ENCODE data around the gene CYP1B1.
A peak's percentile ranks its signal among the peaks of the same experiment; 100 is the strongest.
"Not testable (repeated sequence)": the region's sequence is repeated elsewhere in the genome, so short reads cannot be mapped to it uniquely, and the experiment has no call there.

The CYP1B1 gene

GRCh38 chr2:38075507-38076151 lies at the start of gene CYP1B1:
CYP1B1 (minus strand) TSS chr2:38076151; CDS start chr2:38075388, 763 bp downstream.
- H3K4me3 ChIP-seq, result peak within 1 kb of the TSS; percentile 32 to 53 (median 41)
- H3K27ac ChIP-seq, result peak within 1 kb of the TSS in 19 of 21 experiments; percentile 38 to 90 (median 77)

- no peak overlapping the region for H3K4me3 ChIP-seq
- H3K27ac ChIP-seq, result no peak overlapping the region
Observed at GRCh38 chr2:38125007-38125406, 49.1 kb upstream of the CYP1B1 start.

DNA sequence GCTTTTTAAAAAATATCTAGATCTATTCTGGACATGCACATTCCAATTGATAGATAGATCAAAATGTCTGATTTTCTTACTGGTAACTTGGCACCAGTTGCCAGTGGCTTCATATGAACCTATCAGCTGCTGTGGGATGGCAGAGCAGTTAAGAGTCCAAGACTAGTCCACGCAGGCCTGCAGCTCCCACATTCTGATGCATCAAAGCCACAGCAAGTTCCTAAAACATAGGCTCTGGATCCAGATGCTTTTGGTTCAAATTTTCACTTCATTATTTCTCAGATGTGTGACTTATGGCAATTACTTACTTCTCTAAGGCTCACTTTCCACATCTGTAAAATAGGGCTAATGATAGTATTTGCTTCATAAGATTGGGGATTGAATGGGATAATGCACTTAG lies 48.0 kb upstream of the CYP1B1 start:
- H3K4me3 ChIP-seq, result no peak overlapping the region
- no peak overlapping the region for H3K27ac ChIP-seq

GRCh38 chr2:38122344-38122743 lies 46.4 kb upstream of the CYP1B1 start:
- no peak overlapping the region for H3K4me3 ChIP-seq
- peak overlapping the region in 2 of 21 experiments; percentile 22 to 35 for H3K27ac ChIP-seq

DNA sequence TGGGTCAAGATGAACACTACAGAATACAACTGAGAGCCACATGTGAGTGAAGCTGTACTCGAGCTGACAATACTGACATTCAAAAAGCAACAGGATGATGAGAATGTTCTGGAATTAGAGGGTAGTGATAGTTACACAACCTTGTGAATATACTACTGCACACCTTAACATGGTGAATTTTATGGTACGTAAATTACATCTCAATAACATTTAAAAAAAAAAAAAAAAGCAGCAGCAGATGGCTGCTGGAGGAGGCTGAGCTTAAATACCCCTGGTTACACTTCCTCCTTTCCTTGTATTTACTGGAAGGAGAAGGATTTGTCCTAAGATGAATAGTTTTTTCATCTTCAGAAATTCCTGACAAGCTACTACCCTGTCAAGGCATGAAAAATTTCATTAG lies 45.5 kb upstream of the CYP1B1 start:
- H3K4me3 ChIP-seq, result no peak overlapping the region

GRCh38 chr2:38120829-38121228 lies 44.9 kb upstream of the CYP1B1 start:
- no peak overlapping the region for H3K4me3 ChIP-seq
- peak overlapping the region in 1 of 21 experiments; percentile 25 for H3K27ac ChIP-seq

More for the DNA sequence above, 45.5 kb upstream of the CYP1B1 start:
- H3K27ac ChIP-seq, result peak overlapping the region in 2 of 21 experiments; percentile 12 to 25

DNA sequence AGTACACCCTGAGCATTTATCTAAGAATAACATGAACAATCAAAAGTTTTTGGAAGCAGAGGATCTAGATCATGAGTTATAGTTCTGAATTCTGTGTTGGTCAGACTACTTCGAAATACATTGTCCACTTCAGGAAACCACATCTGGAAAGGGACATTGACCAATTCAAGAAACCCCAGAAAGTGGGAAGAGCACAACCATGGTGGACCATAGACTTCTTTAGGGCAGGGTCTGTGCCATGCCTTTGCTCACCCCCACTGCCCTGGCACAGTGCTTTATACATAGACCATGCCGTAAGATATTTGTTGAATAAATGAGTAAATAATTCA lies 44.3 kb upstream of the CYP1B1 start:
- Histone ChIP-seq H3K27ac (no peak overlapping the region), H3K4me3 (no peak overlapping the region)

GRCh38 chr2:38116762-38117161 lies 40.8 kb upstream of the CYP1B1 start:
- Histone ChIP-seq H3K27ac (peak overlapping the region in 9 of 21 experiments; percentile 13 to 62 (median 33)), H3K4me3 (no peak overlapping the region)

- H3K4me3 ChIP-seq, result no peak overlapping the region
- peak overlapping the region in 8 of 21 experiments; percentile 9 to 52 (median 23) for H3K27ac ChIP-seq
Observed at GRCh38 chr2:38115216-38116032, 39.5 kb upstream of the CYP1B1 start.

DNA sequence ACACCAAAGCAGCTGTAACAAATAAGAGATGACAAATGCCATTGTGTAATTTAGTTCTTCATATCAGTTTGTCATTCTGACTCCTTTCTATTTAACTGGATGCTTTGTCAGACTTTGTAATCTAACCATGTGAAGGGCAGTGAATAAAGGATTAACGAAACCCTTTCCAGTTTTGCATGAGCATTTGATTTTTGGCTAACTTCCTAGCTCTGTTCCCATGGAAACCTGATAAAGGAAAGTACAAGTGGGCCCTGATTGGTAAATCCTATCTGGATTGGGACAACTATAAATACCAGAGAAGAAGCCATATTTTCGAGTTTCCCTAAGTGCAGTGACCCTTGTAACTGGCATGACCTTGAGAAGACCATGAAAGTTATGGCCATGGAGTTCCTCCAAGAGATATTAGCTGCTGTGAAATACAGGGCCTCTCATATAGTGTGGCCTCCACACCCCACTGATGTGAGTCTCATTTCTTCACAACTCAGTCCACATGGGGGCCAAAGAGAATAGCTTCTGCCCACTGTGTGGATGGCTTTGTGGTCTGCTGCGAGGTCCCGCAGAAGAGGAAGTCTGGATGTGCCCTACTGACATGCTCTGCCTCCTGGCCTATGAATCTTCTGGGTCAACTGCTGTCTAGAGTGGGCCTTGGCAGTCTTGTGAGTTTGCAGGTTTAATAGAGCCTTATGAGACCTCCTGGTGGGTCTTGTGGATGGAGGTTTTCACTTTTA lies 38.2 kb upstream of the CYP1B1 start:
- peak overlapping the region in 2 of 21 experiments; percentile 17 to 44 for H3K27ac ChIP-seq
- H3K4me3 ChIP-seq, result no peak overlapping the region

DNA sequence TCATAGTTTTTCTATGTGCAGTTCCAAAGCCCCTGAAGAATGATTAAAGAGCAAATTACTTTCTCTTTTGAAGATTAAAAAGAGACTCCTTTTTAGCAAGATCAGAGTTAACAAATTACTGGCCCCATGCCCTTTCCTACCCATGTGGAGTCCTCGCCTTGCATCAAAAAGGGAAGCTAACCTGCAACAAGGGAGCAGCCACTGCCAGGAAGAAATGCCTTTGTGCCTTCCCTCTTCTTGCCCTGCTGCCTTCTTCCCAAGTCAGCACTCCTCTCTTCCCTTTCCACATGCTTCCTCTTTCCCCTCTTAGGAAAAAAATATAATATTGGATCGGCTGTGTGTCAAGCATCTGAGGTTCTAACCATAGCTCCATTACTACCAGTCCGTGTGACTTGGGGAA lies 37.1 kb upstream of the CYP1B1 start:
- H3K4me3 ChIP-seq, result no peak overlapping the region
- peak overlapping the region in 1 of 21 experiments; percentile 44 for H3K27ac ChIP-seq

GRCh38 chr2:38111350-38111749 lies 35.4 kb upstream of the CYP1B1 start:
- H3K4me3 ChIP-seq, H3K27ac ChIP-seq: not testable (repeated sequence)

- H3K4me3 ChIP-seq, result peak overlapping the region in 1 of 7 experiments; percentile 15
- peak overlapping the region in 17 of 21 experiments; percentile 5 to 78 (median 55) for H3K27ac ChIP-seq
Observed at GRCh38 chr2:38109732-38110181, 33.8 kb upstream of the CYP1B1 start.

- H3K27ac ChIP-seq, result peak overlapping the region in 17 of 21 experiments; percentile 5 to 78 (median 55)
- peak overlapping the region in 1 of 7 experiments; percentile 15 for H3K4me3 ChIP-seq
Observed at GRCh38 chr2:38108907-38109731, 33.2 kb upstream of the CYP1B1 start.

GRCh38 chr2:38107738-38108410 lies 31.9 kb upstream of the CYP1B1 start:
- Histone ChIP-seq H3K4me3 (no peak overlapping the region), H3K27ac (peak overlapping the region in 5 of 21 experiments; percentile 1 to 75 (median 65))

GRCh38 chr2:38106405-38107094 lies 30.6 kb upstream of the CYP1B1 start:
- peak overlapping the region in 14 of 21 experiments; percentile 2 to 72 (median 50) for H3K27ac ChIP-seq
- no peak overlapping the region for H3K4me3 ChIP-seq

DNA sequence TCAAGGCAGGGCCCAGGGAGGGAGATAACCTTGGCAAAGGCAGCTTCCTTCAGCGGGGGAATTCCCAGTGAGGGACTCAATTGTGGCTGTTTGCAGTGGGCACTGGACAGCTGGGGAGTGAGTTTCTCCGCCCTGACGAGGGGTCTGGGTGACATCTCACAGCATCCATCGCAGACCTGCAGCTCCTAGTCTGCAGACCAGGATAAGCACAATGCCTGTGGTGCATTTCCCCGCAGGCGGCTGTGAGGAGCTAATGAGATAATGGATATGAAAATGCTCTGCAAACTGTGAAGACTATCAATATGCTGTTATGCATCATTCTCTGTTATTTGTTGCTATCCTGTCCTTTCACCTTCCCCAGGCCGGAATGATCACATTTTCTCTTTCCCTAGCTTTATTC lies 30.0 kb upstream of the CYP1B1 start:
- H3K4me3 ChIP-seq, result no peak overlapping the region
- H3K27ac ChIP-seq, result peak overlapping the region in 9 of 21 experiments; percentile 26 to 72 (median 63)

DNA sequence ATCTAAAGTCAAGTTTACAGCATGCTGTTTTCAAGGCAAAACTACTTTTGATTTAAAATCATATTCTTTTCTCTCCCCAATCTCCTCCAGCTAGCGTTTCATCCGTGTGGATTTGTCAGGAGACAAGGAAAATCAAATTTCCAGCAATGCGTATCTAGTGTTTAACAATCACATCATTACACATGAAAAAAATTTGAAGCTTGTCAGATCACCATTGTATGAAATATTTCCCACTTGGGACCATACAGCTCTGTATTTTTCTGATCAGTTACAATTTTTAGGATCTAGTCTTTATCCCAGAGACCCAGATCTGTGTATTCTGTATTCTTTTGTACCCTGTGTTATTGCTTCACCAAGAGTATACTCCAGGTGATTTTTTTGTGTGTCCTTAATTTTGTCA lies 28.6 kb upstream of the CYP1B1 start:
- no peak overlapping the region for H3K4me3 ChIP-seq
- H3K27ac ChIP-seq, result no peak overlapping the region

Measured in skin epidermis (tissue), 12 donors.